HepG2 (cell line): ENCODE measurements around the gene MGAT1. TPM values are rescaled to one million over a fixed set of nuclear protein-coding genes. Genes with fewer than 3 reads are reported as not detected.

Experiments used
- ATAC-seq: fragments of 200-7000 bp; cut with Tn5 transposase; 3 replicates; pipeline ENCODE4 v1.9.1; 2020; ENCODE audit warnings: mild to moderate bottlenecking, moderate library complexity
- BruUV-seq: library from RNA; stranded (reverse); fragments of 400-500 nt; replicated peaks from 2 replicates; lab custom pipeline; 2021; lab: Mats Ljungman, UMichigan
- CTCF ChIA-PET: fragments of 300-600 bp; formaldehyde crosslinking; extraction: SDS; loops from one replicate; lab custom pipeline; 2021; ENCODE audit warnings: low total read pairs, inconsistent platforms, low intra/inter-chr PET ratio; lab: Yijun Ruan, JAX
- POLR2A ChIA-PET: fragments of 350-600 bp; sonication (Branson Sonifier 250); formaldehyde crosslinking; loops from one replicate; lab custom pipeline; 2020; ENCODE audit warnings: antibody characterized with exemption, inconsistent platforms; lab: Yijun Ruan, JAX
- DNase-seq: peaks from one replicate; pipeline ENCODE4 v3.0.0-alpha.2; 2015; ENCODE audit warnings: low spot score
- FAIRE-seq: peaks from 3 replicates; lab custom pipeline; 2011; peaks lifted over from hg19 to GRCh38; lab: Jason Lieb, UNC
- H2AFZ ChIP-seq: one replicate; pipeline ENCODE4 v1.6.1; 2011; ENCODE audit warnings: low read length, inconsistent platforms
- H3K27ac ChIP-seq: fragments of 300-600 bp; 3 replicates; pipeline ENCODE4 v1.8.0; 2011; ENCODE audit warnings: mixed run types, mild to moderate bottlenecking, mixed read lengths, low read length, inconsistent platforms; ENCODE audit not compliant: insufficient read depth; ENCODE audit errors: extremely low read length
- H3K27me3 ChIP-seq, 2 experiments: fragments of 200-600 bp in 1 of 2; 2 replicates in 1 of 2; 3 replicates in 1 of 2; pipeline versions ENCODE4 v1.6.0 to v1.8.0; 2011; ENCODE audit warnings: low read length in 2 of 2, mild to moderate bottlenecking in 2 of 2, moderate library complexity in 2 of 2, inconsistent platforms in 1 of 2; ENCODE audit not compliant: insufficient read depth in 2 of 2, control insufficient read depth in 1 of 2
- H3K36me3 ChIP-seq, 2 experiments: fragments of 200-600 bp in 1 of 2; replicated peaks in 1 of 2; 2 replicates in 1 of 2; 3 replicates in 1 of 2; pipeline versions ENCODE4 v1.5.1 to v1.8.0; 2011; ENCODE audit warnings: low read length in 2 of 2, inconsistent platforms in 1 of 2; ENCODE audit not compliant: insufficient read depth in 2 of 2, control insufficient read depth in 1 of 2
- H3K4me1 ChIP-seq: 2 replicates; pipeline ENCODE4 v1.5.1; 2012; ENCODE audit warnings: low read length, inconsistent platforms; ENCODE audit not compliant: insufficient read depth
- H3K4me2 ChIP-seq: 2 replicates; pipeline ENCODE4 v1.6.0; 2011; ENCODE audit warnings: low read depth, low read length, inconsistent platforms
- H3K4me3 ChIP-seq, 3 experiments: fragments of 200-600 bp in 1 of 3; sonication (generic), shearing (Covaris generic) in 1 of 3; replicated peaks in 1 of 3; 2 replicates each; pipeline ENCODE4 v1.5.1; 2011 to 2016; ENCODE audit warnings: low read length in 3 of 3, inconsistent platforms in 2 of 3, low read depth in 2 of 3, mild to moderate bottlenecking in 2 of 3, control low read depth in 1 of 3, mixed read lengths in 1 of 3; ENCODE audit not compliant: insufficient read depth in 1 of 3
- H3K79me2 ChIP-seq: one replicate; pipeline ENCODE4 v1.6.1; 2011; ENCODE audit warnings: low read length, inconsistent platforms; ENCODE audit not compliant: insufficient read depth
- H3K9ac ChIP-seq: 2 replicates; pipeline ENCODE4 v1.6.0; 2011; ENCODE audit warnings: mild to moderate bottlenecking, low read depth, low read length, inconsistent platforms; ENCODE audit not compliant: insufficient read depth
- H3K9me3 ChIP-seq: 2 replicates; pipeline ENCODE4 v1.5.1; 2012; ENCODE audit warnings: mild to moderate bottlenecking, low read length
- H4K20me1 ChIP-seq: 2 replicates; pipeline ENCODE4 v1.6.0; 2011; ENCODE audit warnings: inconsistent platforms, mild to moderate bottlenecking, low read length, moderate library complexity; ENCODE audit not compliant: insufficient read depth
- E2F5 ChIP-seq: sonication (generic); formaldehyde crosslinking; conservative IDR thresholded peaks from 2 replicates; pipeline ENCODE4 v1.4.0; 2020; ENCODE audit warnings: missing genetic modification reagents
- HNRNPH1 ChIP-seq: fragments of 200-400 bp; formaldehyde crosslinking; optimal IDR thresholded peaks from 2 replicates; pipeline ENCODE3; 2017; ENCODE audit warnings: mild to moderate bottlenecking, low read depth, low read length
- HNRNPUL1 ChIP-seq: fragments of 200-400 bp; formaldehyde crosslinking; IDR thresholded peaks from 2 replicates; pipeline ENCODE4 v1.6.1; 2017; ENCODE audit warnings: low read depth, mild to moderate bottlenecking, low read length, moderate library complexity
- PRDM10 ChIP-seq: sonication (generic); formaldehyde crosslinking; IDR thresholded peaks from 2 replicates; pipeline ENCODE4 v1.4.0; 2020; ENCODE audit warnings: low read depth, missing genetic modification reagents
- SNAPC2 ChIP-seq: sonication (generic); formaldehyde crosslinking; IDR thresholded peaks from 2 replicates; pipeline ENCODE4 v1.8.1; 2022; ENCODE audit warnings: mild to moderate bottlenecking, missing genetic modification reagents
- SSRP1 ChIP-seq: IDR thresholded peaks from 2 replicates; pipeline ENCODE4 v1.6.1; 2016; ENCODE audit warnings: control low read depth
- STAG1 ChIP-seq: sonication (generic); formaldehyde crosslinking; IDR thresholded peaks from 2 replicates; pipeline ENCODE4 v1.4.0; 2020; ENCODE audit warnings: missing genetic modification reagents
- ZNF629 ChIP-seq: sonication (generic); formaldehyde crosslinking; conservative IDR thresholded peaks from 2 replicates; pipeline ENCODE4 v1.5.0; 2020; ENCODE audit warnings: missing genetic modification reagents
- ZNF878 ChIP-seq: sonication (generic); formaldehyde crosslinking; IDR thresholded peaks from 2 replicates; pipeline ENCODE4 v1.8.1; 2023; ENCODE audit warnings: mild to moderate bottlenecking, missing genetic modification reagents, moderate library complexity
- WGBS: methylation state at CpG from one replicate; pipeline ENCODE4 v1.1.6; 2017; ENCODE audit warnings: low lambda C conversion rate; 5-methylcytosine and 5-hydroxymethylcytosine counted together
- in situ Hi-C: cut with HindIII; loops from 2 replicates; pipeline ENCODE4 v1.10.0; 2017; ENCODE audit warnings: low pct_unique_long_range_greater_than_20kb; ENCODE audit not compliant: extremely low pct_ligation_motif_present
- intact Hi-C: fragments of 100-400 bp; cut with micrococcal nuclease; formaldehyde crosslinking; loops from one replicate; pipeline ENCODE4 v1.10.0; 2022; ENCODE audit not compliant: unreplicated experiment
- polyA plus RNA-seq, 8 experiments: library from polyadenylated mRNA; depleted of rRNA in 3 of 8; stranded (reverse) in 7 of 8; unstranded in 1 of 8; fragments of >200 nt; fragmentation: Illumina TruSeq in 4 of 8; extraction: Trizol in 4 of 8; gene quantifications; 2 replicates each; pipeline versions ENCODE4 v1.2.1 to v1.2.3, GENCODE V29; 2011 to 2016; ENCODE audit warnings: low read depth in 4 of 8, missing spikeins in 1 of 8, mixed read lengths in 1 of 8; ENCODE audit not compliant: insufficient read depth in 1 of 8
- total RNA-seq, 5 experiments: library from RNA; depleted of rRNA; stranded (reverse); fragments of >200 nt; fragmentation: Illumina TruSeq; extraction: Trizol; gene quantifications; 2 replicates each; pipeline ENCODE4 v1.2.3, GENCODE V29; 2016; ENCODE audit warnings: low read depth in 1 of 5

Gene MGAT1
- total and polyA plus RNA-seq, 2 of the 13 experiments (the other 11 are each of a cell fraction or from before 2014, with no cell fraction given): 50.1 to 55.3 TPM

DNA sequence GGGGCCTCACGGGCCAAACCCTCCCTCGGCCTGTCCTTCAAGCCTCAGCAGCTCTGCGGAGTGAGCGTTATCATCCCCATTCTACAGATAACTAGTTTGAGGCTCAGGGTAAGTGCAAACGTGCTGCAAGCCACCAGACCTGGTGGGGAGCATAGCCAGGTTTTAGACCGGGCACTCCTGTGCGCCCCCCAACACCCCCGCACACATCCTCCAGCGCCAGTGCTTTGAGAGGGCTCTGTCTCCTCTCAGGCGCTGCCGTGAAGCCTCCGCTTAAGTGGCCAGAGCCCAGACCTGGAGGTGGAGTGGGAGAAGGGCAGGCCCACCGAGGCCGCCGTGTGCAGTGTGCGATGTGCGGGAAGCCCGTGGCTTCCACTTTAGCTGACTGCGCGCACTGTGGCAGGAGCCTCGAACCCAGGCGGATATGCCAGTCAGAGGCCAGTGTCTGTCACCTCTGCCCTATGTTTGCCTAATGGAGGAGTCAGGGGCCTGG is 1.6 kb upstream of the MGAT1 start:
- Histone ChIP-seq H3K4me1 (peaks cover 77% of the 10 kb centered on the region), H2AFZ (no peak overlapping the region), H3K4me2 (peak overlapping the region; percentile 82), H3K4me3 (peak overlapping the region in 1 of 3 experiments; percentile 90; a peak in 1 of 6 replicates), H3K9ac (peak overlapping the region; percentile 65; the same call in 1 of the 2 replicates), H3K9me3 (no peaks in the 10 kb centered on the region), H4K20me1 (peaks cover 67% of the 10 kb centered on the region), H3K27me3 (no peaks in the 10 kb centered on the region; a peak in 1 of 5 replicates), H3K36me3 (peaks cover 0 to 19% of the 10 kb centered on the region in 2 experiments; a peak in 4 of 5 replicates), H3K79me2 (peaks cover 89% of the 10 kb centered on the region), H3K27ac (no peak overlapping the region)
- peak; percentile 74 for TF ChIP-seq ZNF629 (CRISPR knock-in tag)
- TF ChIP-seq SSRP1 (CRISPR knock-in tag): no peak
- TF ChIP-seq STAG1: no peak
- intact Hi-C loops (no loop called here), in situ Hi-C loops (no loop called here)
- FAIRE-seq: no peak
- BruUV-seq: no TSS peak
- no peak for DNase-seq
- 88% methylated on average over 17 of the region's 22 CpGs for WGBS
- ChIA-PET POLR2A (interaction anchor here (1.5 kb wide), 2 partner anchors 14 to 57 kb away, joined by 5 to 6 read pairs; partner anchors contain the start of gene ZFP62), CTCF (no interaction called here)
- ATAC-seq: no peak

DNA sequence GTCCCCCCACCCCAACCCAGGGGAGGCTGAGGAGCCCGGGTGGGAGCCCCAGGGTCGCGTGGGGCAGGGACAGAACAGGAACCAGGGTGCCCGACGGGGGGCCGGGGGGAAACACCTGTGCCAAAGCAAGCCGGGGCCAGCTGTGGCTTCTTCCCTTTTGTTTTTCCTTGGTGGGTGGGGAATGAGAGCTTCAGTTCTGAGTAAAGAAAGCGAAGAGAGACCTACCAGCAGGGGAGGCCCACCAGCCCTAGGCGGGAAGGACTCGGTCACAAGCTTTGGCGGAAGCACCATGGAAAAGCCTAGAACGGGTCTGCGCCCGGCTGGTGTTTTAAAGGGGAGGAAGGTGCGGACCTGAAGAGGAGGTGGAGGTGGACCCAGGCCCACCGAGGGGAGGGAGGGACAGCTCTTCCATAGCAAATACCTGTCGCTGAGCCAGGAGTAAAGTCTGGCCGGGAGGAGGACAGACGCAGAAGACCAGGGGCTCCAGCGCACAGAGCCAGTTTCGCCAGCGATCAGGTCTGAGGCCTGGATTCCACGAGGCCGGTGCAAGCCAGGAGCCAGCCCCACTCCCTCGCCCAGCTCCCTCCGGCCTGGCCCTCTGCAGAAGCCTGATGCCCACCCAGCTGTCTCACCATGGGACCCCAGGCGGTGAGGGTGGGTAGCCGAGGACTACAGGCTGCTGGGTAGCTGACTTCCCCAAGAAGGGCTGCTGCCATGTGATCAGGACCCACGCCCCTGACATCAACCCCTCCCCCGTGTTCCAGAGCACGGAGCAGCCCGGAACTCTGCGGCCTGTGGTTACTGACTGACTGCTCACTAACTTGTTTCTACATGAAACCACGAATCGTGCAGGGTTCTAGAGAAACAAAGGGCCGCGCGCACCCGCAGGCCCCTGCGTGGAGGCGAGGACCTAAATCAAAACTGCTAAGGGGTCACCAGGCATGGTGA is 849 bp upstream of the MGAT1 start:
- peaks cover 89% of the 10 kb centered on the region for H3K79me2 ChIP-seq
- TF ChIP-seq ZNF878 (CRISPR knock-in tag) (no peak), PRDM10 (CRISPR knock-in tag) (no peak), HNRNPUL1 (no peak), HNRNPH1 (peak; percentile 30), E2F5 (CRISPR knock-in tag) (0 out of 2 replicates have a peak, but pooled peaks have one; percentile 39), SNAPC2 (CRISPR knock-in tag) (peak; percentile 64; the same call in 1 of the 2 replicates)

More for the DNA sequence above, 849 bp upstream of the MGAT1 start:
- TSS peak; percentile 48 for BruUV-seq
- Histone ChIP-seq H3K4me1 (peaks cover 83% of the 10 kb centered on the region), H3K4me2 (peak overlapping the region; percentile 82), H3K9me3 (no peaks in the 10 kb centered on the region), H3K27me3 (no peaks in the 10 kb centered on the region), H2AFZ (no peak overlapping the region), H3K27ac (peak overlapping the region; percentile 59), H3K36me3 (peaks cover 0 to 19% of the 10 kb centered on the region in 2 experiments; a peak in 4 of 5 replicates), H3K9ac (peak overlapping the region; percentile 65), H4K20me1 (peaks cover 74% of the 10 kb centered on the region), H3K4me3 (peak overlapping the region; percentile 70 to 98 (median 90))
- ChIA-PET POLR2A (interaction anchor here (0.9 to 1.5 kb wide), 3 partner anchors 14 to 58 kb away, joined by 3 to 6 read pairs (median 5); partner anchors contain the start of gene ZFP62), CTCF (no interaction called here)
- 38% methylated on average over 24 of the region's 41 CpGs for WGBS
- in situ Hi-C loops: no loop called here
- peak; percentile 61 for ATAC-seq
- FAIRE-seq: no peak
- DNase-seq: peak; percentile 48
- intact Hi-C loops: no loop called here
